ENCODE data around the gene CFC1. TPM values are rescaled to one million over a fixed set of nuclear protein-coding genes. Genes with fewer than 3 reads are reported as not detected.
"Not testable (repeated sequence)": the region's sequence is repeated elsewhere in the genome, so short reads cannot be mapped to it uniquely, and the experiment has no call there.

CFC1 gene
- total and polyA plus RNA-seq, 4 donors, result not detected

DNA sequence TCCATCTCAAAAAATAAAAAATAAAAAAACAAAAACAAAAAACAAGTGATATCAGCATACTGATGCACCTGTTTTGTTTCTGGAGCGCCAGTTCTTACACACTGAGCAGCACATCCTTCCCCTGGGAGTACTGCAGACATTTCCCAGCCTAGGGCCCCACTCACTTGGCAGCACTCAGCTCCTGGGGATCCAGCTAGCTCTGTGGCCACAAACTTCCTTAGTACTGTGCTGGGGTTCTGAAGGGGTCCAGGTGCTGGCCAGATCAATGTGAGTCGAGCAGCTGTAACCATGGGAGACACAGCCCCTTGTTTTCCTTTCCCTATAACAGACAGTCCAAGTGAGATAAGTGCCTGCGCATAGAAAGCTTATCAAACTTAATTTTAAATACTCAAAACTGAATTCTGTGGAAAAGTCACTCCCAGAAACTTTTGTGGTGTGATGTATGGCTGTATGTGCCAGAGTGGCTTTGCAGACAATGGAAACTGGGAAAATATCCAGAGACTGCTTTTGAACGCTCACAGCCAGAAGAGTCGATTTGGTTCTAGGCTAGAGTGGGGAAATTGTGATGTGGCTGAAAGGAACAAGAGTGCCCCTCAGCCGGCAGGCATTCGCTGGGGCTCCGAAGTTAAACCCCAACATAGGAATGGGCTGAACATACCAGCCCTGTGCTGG lies 9.1 kb downstream of the CFC1 start:
- H3K4me1 ChIP-seq (ENCODE audit: control insufficient read depth in 4 of 4, insufficient read depth in 4 of 4, low read length in 3 of 4); H3K4me3 ChIP-seq (ENCODE audit: low read depth in 1 of 3, low read length in 3 of 3); H3K9ac ChIP-seq (ENCODE audit: low read depth in 1 of 2, low read length in 2 of 2); H3K36me3 ChIP-seq (ENCODE audit: control insufficient read depth in 4 of 4, insufficient read depth in 3 of 4, low read depth in 1 of 4, low read length in 3 of 4); H3K27ac ChIP-seq (ENCODE audit: low read depth in 1 of 2, low read length in 2 of 2); H3K27me3 ChIP-seq (ENCODE audit: control insufficient read depth in 4 of 4, insufficient read depth in 4 of 4, low read length in 3 of 4); DNase-seq (ENCODE audit: low spot score); H3K9me3 ChIP-seq (ENCODE audit: control insufficient read depth in 4 of 4, low read length in 3 of 4): not testable (repeated sequence)
- 53% methylated on average over 5 of the region's 8 CpGs for WGBS

DNA sequence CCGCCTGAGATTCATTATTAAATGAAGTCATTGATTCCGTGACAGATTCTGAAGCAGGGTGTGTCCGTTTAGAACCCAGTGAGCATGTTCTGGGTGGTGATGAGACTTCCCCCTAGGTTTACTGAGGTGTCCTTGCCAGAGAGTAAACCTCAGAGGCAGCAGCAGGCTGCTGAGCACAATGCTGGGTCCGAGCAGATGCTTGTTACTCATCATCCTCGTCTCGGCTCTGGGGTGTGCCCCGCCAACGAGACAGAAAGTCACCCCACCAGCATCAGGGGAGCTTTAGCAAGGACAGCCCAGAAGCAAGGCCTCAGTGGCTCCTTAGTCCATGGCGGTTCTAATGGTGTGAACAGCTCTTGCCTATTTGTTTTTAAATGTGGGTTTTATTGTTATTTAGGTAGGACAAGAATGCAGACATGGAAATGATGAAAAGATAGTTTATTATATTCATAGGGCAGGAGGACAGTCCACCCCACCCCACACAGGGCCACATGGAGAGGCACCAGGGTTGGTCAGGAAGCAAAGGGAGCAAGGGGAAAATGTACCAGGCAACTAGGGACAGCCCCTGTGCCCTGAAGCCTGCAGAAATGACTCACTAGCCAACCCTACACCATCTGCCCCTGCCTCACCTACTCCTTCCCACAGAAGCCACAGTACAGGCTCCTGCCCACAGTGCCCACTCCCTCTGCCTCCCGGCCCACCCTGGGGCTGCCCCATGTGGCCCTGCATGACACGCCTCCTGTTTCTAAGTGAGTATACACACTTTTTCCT lies 10.5 kb downstream of the CFC1 start:
- H3K36me3 ChIP-seq (ENCODE audit: control insufficient read depth in 4 of 4, insufficient read depth in 3 of 4, low read depth in 1 of 4, low read length in 3 of 4); H3K27ac ChIP-seq (ENCODE audit: low read depth in 1 of 2, low read length in 2 of 2); H3K9ac ChIP-seq (ENCODE audit: low read depth in 1 of 2, low read length in 2 of 2); H3K27me3 ChIP-seq (ENCODE audit: control insufficient read depth in 4 of 4, insufficient read depth in 4 of 4, low read length in 3 of 4); H3K4me1 ChIP-seq (ENCODE audit: control insufficient read depth in 4 of 4, insufficient read depth in 4 of 4, low read length in 3 of 4); H3K9me3 ChIP-seq (ENCODE audit: control insufficient read depth in 4 of 4, low read length in 3 of 4); DNase-seq (ENCODE audit: low spot score); H3K4me3 ChIP-seq (ENCODE audit: low read depth in 1 of 3, low read length in 3 of 3): not testable (repeated sequence)
- WGBS, result no CpG with 5 or more reads among the region's 11 CpGs

- not testable (repeated sequence) for H3K4me3 ChIP-seq (ENCODE audit: low read depth in 1 of 3, low read length in 3 of 3); H3K9me3 ChIP-seq (ENCODE audit: control insufficient read depth in 4 of 4, low read length in 3 of 4); H3K27me3 ChIP-seq (ENCODE audit: control insufficient read depth in 4 of 4, insufficient read depth in 4 of 4, low read length in 3 of 4); H3K27ac ChIP-seq (ENCODE audit: low read depth in 1 of 2, low read length in 2 of 2); H3K36me3 ChIP-seq (ENCODE audit: control insufficient read depth in 4 of 4, insufficient read depth in 3 of 4, low read depth in 1 of 4, low read length in 3 of 4); H3K9ac ChIP-seq (ENCODE audit: low read depth in 1 of 2, low read length in 2 of 2); DNase-seq (ENCODE audit: low spot score); H3K4me1 ChIP-seq (ENCODE audit: control insufficient read depth in 4 of 4, insufficient read depth in 4 of 4, low read length in 3 of 4)
- 95% methylated on average over 2 of the region's 4 CpGs for WGBS
These were observed 14.6 kb downstream of the CFC1 start for GRCh38 chr2:130584726-130585125.

GRCh38 chr2:130583582-130583981 lies 15.8 kb downstream of the CFC1 start:
- not testable (repeated sequence) for DNase-seq (ENCODE audit: low spot score); H3K4me3 ChIP-seq (ENCODE audit: low read depth in 1 of 3, low read length in 3 of 3); H3K9ac ChIP-seq (ENCODE audit: low read depth in 1 of 2, low read length in 2 of 2); H3K4me1 ChIP-seq (ENCODE audit: control insufficient read depth in 4 of 4, insufficient read depth in 4 of 4, low read length in 3 of 4); H3K9me3 ChIP-seq (ENCODE audit: control insufficient read depth in 4 of 4, low read length in 3 of 4); H3K27me3 ChIP-seq (ENCODE audit: control insufficient read depth in 4 of 4, insufficient read depth in 4 of 4, low read length in 3 of 4); H3K36me3 ChIP-seq (ENCODE audit: control insufficient read depth in 4 of 4, insufficient read depth in 3 of 4, low read depth in 1 of 4, low read length in 3 of 4); H3K27ac ChIP-seq (ENCODE audit: low read depth in 1 of 2, low read length in 2 of 2)
- 58% methylated on average over 4 of the region's 7 CpGs for WGBS

GRCh38 chr2:130582970-130583369 lies 16.4 kb downstream of the CFC1 start:
- not testable (repeated sequence) for H3K4me3 ChIP-seq (ENCODE audit: low read depth in 1 of 3, low read length in 3 of 3); H3K27me3 ChIP-seq (ENCODE audit: control insufficient read depth in 4 of 4, insufficient read depth in 4 of 4, low read length in 3 of 4); H3K36me3 ChIP-seq (ENCODE audit: control insufficient read depth in 4 of 4, insufficient read depth in 3 of 4, low read depth in 1 of 4, low read length in 3 of 4); H3K27ac ChIP-seq (ENCODE audit: low read depth in 1 of 2, low read length in 2 of 2); H3K9me3 ChIP-seq (ENCODE audit: control insufficient read depth in 4 of 4, low read length in 3 of 4); H3K4me1 ChIP-seq (ENCODE audit: control insufficient read depth in 4 of 4, insufficient read depth in 4 of 4, low read length in 3 of 4); H3K9ac ChIP-seq (ENCODE audit: low read depth in 1 of 2, low read length in 2 of 2); DNase-seq (ENCODE audit: low spot score)
- WGBS, result 80% methylated on average over 3 of the region's 7 CpGs

GRCh38 chr2:130581491-130581890 lies 17.9 kb downstream of the CFC1 start:
- H3K9ac ChIP-seq (ENCODE audit: low read depth in 1 of 2, low read length in 2 of 2), result not testable (repeated sequence)

GRCh38 chr2:130579121-130579520 lies 20.3 kb downstream of the CFC1 start:
- not testable (repeated sequence) for H3K4me3 ChIP-seq (ENCODE audit: low read depth in 1 of 3, low read length in 3 of 3); H3K27ac ChIP-seq (ENCODE audit: low read depth in 1 of 2, low read length in 2 of 2); H3K27me3 ChIP-seq (ENCODE audit: control insufficient read depth in 4 of 4, insufficient read depth in 4 of 4, low read length in 3 of 4); H3K9ac ChIP-seq (ENCODE audit: low read depth in 1 of 2, low read length in 2 of 2); H3K9me3 ChIP-seq (ENCODE audit: control insufficient read depth in 4 of 4, low read length in 3 of 4); H3K36me3 ChIP-seq (ENCODE audit: control insufficient read depth in 4 of 4, insufficient read depth in 3 of 4, low read depth in 1 of 4, low read length in 3 of 4); DNase-seq (ENCODE audit: low spot score); H3K4me1 ChIP-seq (ENCODE audit: control insufficient read depth in 4 of 4, insufficient read depth in 4 of 4, low read length in 3 of 4)
- WGBS, result 91% methylated on average over 5 of the region's 7 CpGs

More at GRCh38 chr2:130581491-130581890, 17.9 kb downstream of the CFC1 start:
- not testable (repeated sequence) for H3K36me3 ChIP-seq (ENCODE audit: control insufficient read depth in 4 of 4, insufficient read depth in 3 of 4, low read depth in 1 of 4, low read length in 3 of 4); H3K27ac ChIP-seq (ENCODE audit: low read depth in 1 of 2, low read length in 2 of 2); DNase-seq (ENCODE audit: low spot score); H3K27me3 ChIP-seq (ENCODE audit: control insufficient read depth in 4 of 4, insufficient read depth in 4 of 4, low read length in 3 of 4); H3K4me3 ChIP-seq (ENCODE audit: low read depth in 1 of 3, low read length in 3 of 3); H3K4me1 ChIP-seq (ENCODE audit: control insufficient read depth in 4 of 4, insufficient read depth in 4 of 4, low read length in 3 of 4); H3K9me3 ChIP-seq (ENCODE audit: control insufficient read depth in 4 of 4, low read length in 3 of 4)
- 88% methylated on average over 6 of the region's 7 CpGs for WGBS

- not testable (repeated sequence) for DNase-seq (ENCODE audit: low spot score); H3K9me3 ChIP-seq (ENCODE audit: control insufficient read depth in 4 of 4, low read length in 3 of 4); H3K27me3 ChIP-seq (ENCODE audit: control insufficient read depth in 4 of 4, insufficient read depth in 4 of 4, low read length in 3 of 4); H3K27ac ChIP-seq (ENCODE audit: low read depth in 1 of 2, low read length in 2 of 2); H3K9ac ChIP-seq (ENCODE audit: low read depth in 1 of 2, low read length in 2 of 2); H3K4me1 ChIP-seq (ENCODE audit: control insufficient read depth in 4 of 4, insufficient read depth in 4 of 4, low read length in 3 of 4); H3K4me3 ChIP-seq (ENCODE audit: low read depth in 1 of 3, low read length in 3 of 3); H3K36me3 ChIP-seq (ENCODE audit: control insufficient read depth in 4 of 4, insufficient read depth in 3 of 4, low read depth in 1 of 4, low read length in 3 of 4)
- no CpG with 5 or more reads among the region's 4 CpGs for WGBS
These were observed 21.8 kb downstream of the CFC1 start for GRCh38 chr2:130577559-130577958.
